ENCODE results near the gene TIMP3.

DNA sequence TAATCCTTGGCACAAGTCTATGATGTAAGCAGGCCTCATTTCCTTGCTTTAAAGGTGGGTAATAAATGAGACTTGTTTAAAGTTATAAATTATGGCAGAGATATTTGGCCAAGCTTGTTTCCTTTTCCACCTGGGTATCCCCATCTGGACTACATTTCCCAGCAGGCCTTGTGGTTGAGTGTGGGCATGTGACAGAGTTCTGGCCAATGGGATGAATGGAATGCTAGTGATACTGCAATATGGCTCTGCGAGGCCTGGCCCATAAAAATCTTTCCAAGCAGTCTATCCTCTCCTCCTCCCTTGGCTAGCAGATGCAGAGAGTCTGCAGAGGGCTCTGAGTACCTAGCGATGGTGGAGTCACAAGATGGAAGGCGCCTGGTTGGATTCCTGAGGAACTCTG, 102.5 kb downstream of the TIMP3 start:
- TF ChIP-seq, protein P1, sequence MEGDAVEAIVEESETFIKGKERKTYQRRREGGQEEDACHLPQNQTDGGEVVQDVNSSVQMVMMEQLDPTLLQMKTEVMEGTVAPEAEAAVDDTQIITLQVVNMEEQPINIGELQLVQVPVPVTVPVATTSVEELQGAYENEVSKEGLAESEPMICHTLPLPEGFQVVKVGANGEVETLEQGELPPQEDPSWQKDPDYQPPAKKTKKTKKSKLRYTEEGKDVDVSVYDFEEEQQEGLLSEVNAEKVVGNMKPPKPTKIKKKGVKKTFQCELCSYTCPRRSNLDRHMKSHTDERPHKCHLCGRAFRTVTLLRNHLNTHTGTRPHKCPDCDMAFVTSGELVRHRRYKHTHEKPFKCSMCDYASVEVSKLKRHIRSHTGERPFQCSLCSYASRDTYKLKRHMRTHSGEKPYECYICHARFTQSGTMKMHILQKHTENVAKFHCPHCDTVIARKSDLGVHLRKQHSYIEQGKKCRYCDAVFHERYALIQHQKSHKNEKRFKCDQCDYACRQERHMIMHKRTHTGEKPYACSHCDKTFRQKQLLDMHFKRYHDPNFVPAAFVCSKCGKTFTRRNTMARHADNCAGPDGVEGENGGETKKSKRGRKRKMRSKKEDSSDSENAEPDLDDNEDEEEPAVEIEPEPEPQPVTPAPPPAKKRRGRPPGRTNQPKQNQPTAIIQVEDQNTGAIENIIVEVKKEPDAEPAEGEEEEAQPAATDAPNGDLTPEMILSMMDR (IDR thresholded peaks at IDR 0.05; ENCODE audit: low read length): no peak
- no peak for TF ChIP-seq EZH2 (optimal IDR thresholded peaks at IDR 0.05; ENCODE audit: low read depth, low read length)

All from MM.1S (cell line).